WTC11 (cell line): ENCODE data around the gene SLC23A1. TPM values are rescaled to one million over a fixed set of nuclear protein-coding genes. Genes with fewer than 3 reads are reported as not detected.

Source experiments
- ATAC-seq: fragments of 200-7000 bp; cut with Tn5 transposase; 2 replicates; pipeline ENCODE4 v1.10.0; 2021; ENCODE audit warnings: mild to moderate bottlenecking, moderate library complexity
- CTCF ChIA-PET: fragments of 300-600 bp; sonication (Branson Sonifier 250); formaldehyde crosslinking; loops from one replicate; lab custom pipeline; 2021; ENCODE audit warnings: antibody characterized with exemption; lab: Charles Lee
- POLR2A ChIA-PET: fragments of 350-600 bp; sonication (Branson Sonifier 250); formaldehyde crosslinking; loops from one replicate; lab custom pipeline; 2021; ENCODE audit warnings: antibody characterized with exemption; lab: Charles Lee
- DNase-seq: peaks from one replicate; pipeline ENCODE4 v3.0.0; 2021; ENCODE audit warnings: low spot score
- H3K27ac Mint-ChIP-seq: 2 replicates; pipeline ENCODE4 v1.8.0; 2021; ENCODE audit warnings: mixed read lengths
- H3K27me3 Mint-ChIP-seq: 2 replicates; pipeline ENCODE4 v1.8.0; 2021; ENCODE audit warnings: low read depth, mild to moderate bottlenecking, moderate library complexity, mixed read lengths
- H3K36me3 Mint-ChIP-seq: 2 replicates; pipeline ENCODE4 v1.8.0; 2021; ENCODE audit warnings: mixed read lengths
- H3K4me1 Mint-ChIP-seq: 2 replicates; pipeline ENCODE4 v1.8.0; 2022; ENCODE audit warnings: mixed read lengths
- H3K4me3 Mint-ChIP-seq: 2 replicates; pipeline ENCODE4 v1.8.0; 2021; ENCODE audit warnings: mild to moderate bottlenecking, moderate library complexity, mixed read lengths
- H3K9me3 Mint-ChIP-seq: 2 replicates; pipeline ENCODE4 v1.8.0; 2021; ENCODE audit warnings: mixed read lengths
- AR ChIP-seq: fragments of 250-450 bp; sonication (Bioruptor Pico); IDR thresholded peaks from 2 replicates; pipeline ENCODE4 v1.9.0; 2021; ENCODE audit warnings: mild to moderate bottlenecking
- ARID4B ChIP-seq: sonication (generic); formaldehyde crosslinking; IDR thresholded peaks from 2 replicates; pipeline ENCODE4 v1.8.0; 2023; ENCODE audit warnings: missing genetic modification reagents, mild to moderate bottlenecking, borderline replicate concordance
- ATF1 ChIP-seq: sonication (generic); formaldehyde crosslinking; IDR thresholded peaks from 2 replicates; pipeline ENCODE4 v1.8.1; 2023; ENCODE audit warnings: mild to moderate bottlenecking, moderate library complexity, missing genetic modification reagents
- ATF3 ChIP-seq: sonication (generic); formaldehyde crosslinking; conservative IDR thresholded peaks from 2 replicates; pipeline ENCODE4 v1.8.1; 2022; ENCODE audit warnings: mild to moderate bottlenecking, missing genetic modification reagents
- ATF6 ChIP-seq: sonication (generic); formaldehyde crosslinking; IDR thresholded peaks from 2 replicates; pipeline ENCODE4 v1.8.1; 2023; ENCODE audit warnings: mild to moderate bottlenecking, missing genetic modification reagents
- CREM ChIP-seq: sonication (generic); formaldehyde crosslinking; IDR thresholded peaks from 2 replicates; pipeline ENCODE4 v1.8.1; 2022; ENCODE audit warnings: mild to moderate bottlenecking, missing genetic modification reagents, moderate library complexity
- E2F4 ChIP-seq: sonication (generic); formaldehyde crosslinking; IDR thresholded peaks from 2 replicates; pipeline ENCODE4 v1.8.1; 2022; ENCODE audit warnings: low read depth, mild to moderate bottlenecking, moderate library complexity, missing genetic modification reagents, borderline replicate concordance
- FOXJ3 ChIP-seq: sonication (generic); formaldehyde crosslinking; IDR thresholded peaks from 2 replicates; pipeline ENCODE4 v1.9.0; 2021; ENCODE audit warnings: missing genetic modification reagents, mild to moderate bottlenecking, borderline replicate concordance
- FOXP1 ChIP-seq: sonication (generic); formaldehyde crosslinking; IDR thresholded peaks from 2 replicates; pipeline ENCODE4 v1.8.0; 2022; ENCODE audit warnings: missing genetic modification reagents, mild to moderate bottlenecking, moderate library complexity, borderline replicate concordance
- HMGXB4 ChIP-seq: sonication (generic); formaldehyde crosslinking; IDR thresholded peaks from 2 replicates; pipeline ENCODE4 v1.8.1; 2023; ENCODE audit warnings: mild to moderate bottlenecking, moderate library complexity, missing genetic modification reagents
- MLX ChIP-seq: sonication (generic); formaldehyde crosslinking; IDR thresholded peaks from 2 replicates; pipeline ENCODE4 v1.8.1; 2023; ENCODE audit warnings: mild to moderate bottlenecking, missing genetic modification reagents, moderate library complexity
- NFYB ChIP-seq: sonication (generic); formaldehyde crosslinking; conservative IDR thresholded peaks from 2 replicates; pipeline ENCODE4 v1.8.0; 2022; ENCODE audit warnings: low read depth, missing genetic modification reagents
- OVOL2 ChIP-seq: fragments of 250-450 bp; sonication (Bioruptor Pico); IDR thresholded peaks from 2 replicates; pipeline ENCODE4 v1.9.0; 2021; ENCODE audit warnings: mild to moderate bottlenecking, borderline replicate concordance
- PRRX2 ChIP-seq: fragments of 250-450 bp; sonication (Bioruptor Pico); IDR thresholded peaks from 2 replicates; pipeline ENCODE4 v1.8.0; 2021; ENCODE audit warnings: mild to moderate bottlenecking
- RELA ChIP-seq: sonication (generic); formaldehyde crosslinking; IDR thresholded peaks from 2 replicates; pipeline ENCODE4 v1.8.1; 2022; ENCODE audit warnings: missing genetic modification reagents, mild to moderate bottlenecking, borderline replicate concordance
- RORB ChIP-seq: fragments of 250-450 bp; sonication (Bioruptor Pico); IDR thresholded peaks from 2 replicates; pipeline ENCODE4 v1.9.0; 2021; ENCODE audit warnings: mild to moderate bottlenecking
- TCF7 ChIP-seq: sonication (generic); formaldehyde crosslinking; IDR thresholded peaks from 2 replicates; pipeline ENCODE4 v1.8.0; 2022; ENCODE audit warnings: mild to moderate bottlenecking, low read depth, missing genetic modification reagents, moderate library complexity
- TEAD1 ChIP-seq: sonication (generic); formaldehyde crosslinking; IDR thresholded peaks from 2 replicates; pipeline ENCODE4 v1.8.0; 2022; ENCODE audit warnings: mild to moderate bottlenecking, missing genetic modification reagents
- ZNF121 ChIP-seq: sonication (generic); formaldehyde crosslinking; IDR thresholded peaks from 2 replicates; pipeline ENCODE4 v1.8.0; 2023; ENCODE audit warnings: missing genetic modification reagents
- ZNF232 ChIP-seq: sonication (generic); formaldehyde crosslinking; IDR thresholded peaks from 2 replicates; pipeline ENCODE4 v1.8.0; 2022; ENCODE audit warnings: mild to moderate bottlenecking, missing genetic modification reagents
- ZNF396 ChIP-seq: fragments of 250-450 bp; sonication (Bioruptor Pico); IDR thresholded peaks from 2 replicates; pipeline ENCODE4 v1.8.0; 2021; ENCODE audit warnings: mild to moderate bottlenecking, moderate library complexity, borderline replicate concordance
- ZNF671 ChIP-seq: fragments of 250-450 bp; sonication (Bioruptor Pico); IDR thresholded peaks from 2 replicates; pipeline ENCODE4 v1.8.0; 2021; ENCODE audit warnings: mild to moderate bottlenecking
- total RNA-seq: library from RNA; stranded (reverse); gene quantifications from 3 replicates; pipeline ENCODE4 v1.2.3, GENCODE V29; 2021

SLC23A1 gene
- total RNA-seq, 1 experiment from 2014 or later = not detected

- TF ChIP-seq ATF6 (CRISPR knock-in tag) (no peak), ZNF671 (CRISPR knock-in tag) (no peak), ARID4B (no peak), ZNF396 (CRISPR knock-in tag) (no peak), FOXJ3 (CRISPR knock-in tag) (no peak), MLX (CRISPR knock-in tag) (no peak)
These were observed 48.6 kb upstream of the SLC23A1 start (continued) for GRCh38 chr5:139431706-139432105.

GRCh38 chr5:139430015-139430414 lies 46.9 kb upstream of the SLC23A1 start:
- H3K36me3 Mint-ChIP-seq = peaks cover 20% of the 10 kb centered on the region
- no peaks in the 10 kb centered on the region for H3K4me1 Mint-ChIP-seq
- no peaks in the 10 kb centered on the region for H3K9me3 Mint-ChIP-seq
- ChIA-PET POLR2A (interaction anchor here (0.5 to 1.2 kb wide), 2 partner anchors 9 to 93 kb away, joined by 4 to 5 read pairs; partner anchors contain the start of gene DNAJC18), CTCF (no interaction called here)
- ATAC-seq (no peak), DNase-seq (no peak)
- no peak overlapping the region for H3K27ac Mint-ChIP-seq
- H3K4me3 Mint-ChIP-seq = no peak overlapping the region
- H3K27me3 Mint-ChIP-seq = no peaks in the 10 kb centered on the region
- TF ChIP-seq ZNF671 (CRISPR knock-in tag) = no peak
- no peak for TF ChIP-seq TCF7 (CRISPR knock-in tag)
- TF ChIP-seq HMGXB4 = no peak
- no peak for TF ChIP-seq TEAD1 (CRISPR knock-in tag)
- TF ChIP-seq E2F4 (CRISPR knock-in tag) = no peak
- no peak for TF ChIP-seq FOXP1 (CRISPR knock-in tag)
- TF ChIP-seq ATF3 = no peak
- no peak for TF ChIP-seq CREM (CRISPR knock-in tag)
- no peak for TF ChIP-seq MLX (CRISPR knock-in tag)
- no peak for TF ChIP-seq RELA (CRISPR knock-in tag)
- no peak for TF ChIP-seq PRRX2 (CRISPR knock-in tag)
- TF ChIP-seq ZNF232 (CRISPR knock-in tag) = no peak
- TF ChIP-seq ZNF121 = no peak
- TF ChIP-seq RORB = no peak
- TF ChIP-seq ATF1 (CRISPR knock-in tag) = no peak
- TF ChIP-seq NFYB = no peak
- no peak for TF ChIP-seq AR (CRISPR knock-in tag)
- TF ChIP-seq OVOL2 = no peak
